ENCODE data around the gene SAAL1. TPM values are rescaled to one million over a fixed set of nuclear protein-coding genes. Genes with fewer than 3 reads are reported as not detected.

SAAL1 gene
- polyA plus RNA-seq, 1 donor (not counting 4 experiments of a cell fraction or from before 2014, with no cell fraction given): 28.3 TPM

DNA sequence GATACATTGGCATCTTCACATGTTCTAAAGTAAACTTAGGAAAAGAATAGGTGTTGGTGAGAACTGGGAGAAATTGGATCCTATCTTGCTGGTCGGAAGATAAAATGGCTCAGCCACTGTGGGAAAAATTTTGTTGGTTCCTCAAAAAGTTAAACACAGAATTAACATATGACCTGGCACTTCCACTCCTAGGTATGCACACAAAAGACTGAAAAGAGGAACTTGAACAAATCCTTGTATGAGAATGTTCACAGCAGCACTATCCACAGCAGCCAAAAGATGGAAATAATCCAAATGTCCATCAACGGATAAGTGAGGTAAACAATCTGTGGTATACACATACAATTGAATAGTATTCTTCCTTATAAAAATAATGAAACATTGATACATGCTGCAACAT is 55.0 kb downstream of the SAAL1 start:
- H3K9me3 ChIP-seq (ENCODE audit: control insufficient read depth, low read depth, low read length): no peaks in the 10 kb centered on the region
- H3K27ac ChIP-seq (ENCODE audit: control insufficient read depth, insufficient read depth, low read length): no peak overlapping the region
- H3K4me2 ChIP-seq (ENCODE audit: control insufficient read depth, extremely low read depth, insufficient read depth, low read depth, low read length): no peak overlapping the region
- H3K9ac ChIP-seq (ENCODE audit: control insufficient read depth, extremely low read depth, insufficient read depth, low read length): no peak overlapping the region
- H3K4me3 ChIP-seq (ENCODE audit: control insufficient read depth in 2 of 3, extremely low read depth in 1 of 3, insufficient read depth in 2 of 3, low read depth in 1 of 3, low read length in 3 of 3): no peak overlapping the region
- H3K9me1 ChIP-seq (ENCODE audit: control insufficient read depth, extremely low read depth, insufficient read depth, low read length): no peaks in the 10 kb centered on the region
- dilution Hi-C loops (cut with MboI; ENCODE audit: extremely low pct_ligation_motif_present, low sequenced_read_pairs): no loop called here
- H3K36me3 ChIP-seq (ENCODE audit: control insufficient read depth in 2 of 2, extremely low read depth in 1 of 2, insufficient read depth in 2 of 2, low read length in 2 of 2): no peaks in the 10 kb centered on the region
- peaks cover 16% of the 10 kb centered on the region for H3K27me3 ChIP-seq (ENCODE audit: control insufficient read depth, extremely low read depth, insufficient read depth, low read length)
- TF ChIP-seq, protein P1, sequence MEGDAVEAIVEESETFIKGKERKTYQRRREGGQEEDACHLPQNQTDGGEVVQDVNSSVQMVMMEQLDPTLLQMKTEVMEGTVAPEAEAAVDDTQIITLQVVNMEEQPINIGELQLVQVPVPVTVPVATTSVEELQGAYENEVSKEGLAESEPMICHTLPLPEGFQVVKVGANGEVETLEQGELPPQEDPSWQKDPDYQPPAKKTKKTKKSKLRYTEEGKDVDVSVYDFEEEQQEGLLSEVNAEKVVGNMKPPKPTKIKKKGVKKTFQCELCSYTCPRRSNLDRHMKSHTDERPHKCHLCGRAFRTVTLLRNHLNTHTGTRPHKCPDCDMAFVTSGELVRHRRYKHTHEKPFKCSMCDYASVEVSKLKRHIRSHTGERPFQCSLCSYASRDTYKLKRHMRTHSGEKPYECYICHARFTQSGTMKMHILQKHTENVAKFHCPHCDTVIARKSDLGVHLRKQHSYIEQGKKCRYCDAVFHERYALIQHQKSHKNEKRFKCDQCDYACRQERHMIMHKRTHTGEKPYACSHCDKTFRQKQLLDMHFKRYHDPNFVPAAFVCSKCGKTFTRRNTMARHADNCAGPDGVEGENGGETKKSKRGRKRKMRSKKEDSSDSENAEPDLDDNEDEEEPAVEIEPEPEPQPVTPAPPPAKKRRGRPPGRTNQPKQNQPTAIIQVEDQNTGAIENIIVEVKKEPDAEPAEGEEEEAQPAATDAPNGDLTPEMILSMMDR (optimal IDR thresholded peaks at IDR 0.05 in 1 of 3, IDR thresholded peaks at IDR 0.05 in 1 of 3, conservative IDR thresholded peaks at IDR 0.05 in 1 of 3; ENCODE audit: extremely low read depth in 1 of 3, insufficient read depth in 2 of 3, low read length in 3 of 3): no peak
- TF ChIP-seq EZH2 (IDR thresholded peaks at IDR 0.05; ENCODE audit: low read length): no peak
- no peaks in the 10 kb centered on the region for H4K20me1 ChIP-seq (ENCODE audit: control insufficient read depth, extremely low read depth, insufficient read depth, low read length)
- H3K79me2 ChIP-seq (ENCODE audit: control insufficient read depth, insufficient read depth, low read length): no peaks in the 10 kb centered on the region
- DNase-seq (ENCODE audit: low read depth, low spot score) (no peak), FAIRE-seq (no peak)
- no peaks in the 10 kb centered on the region for H3K4me1 ChIP-seq (ENCODE audit: control insufficient read depth, extremely low read depth, insufficient read depth, low read length)
- no peak overlapping the region for H2AFZ ChIP-seq (ENCODE audit: control insufficient read depth, low read length)

DNA sequence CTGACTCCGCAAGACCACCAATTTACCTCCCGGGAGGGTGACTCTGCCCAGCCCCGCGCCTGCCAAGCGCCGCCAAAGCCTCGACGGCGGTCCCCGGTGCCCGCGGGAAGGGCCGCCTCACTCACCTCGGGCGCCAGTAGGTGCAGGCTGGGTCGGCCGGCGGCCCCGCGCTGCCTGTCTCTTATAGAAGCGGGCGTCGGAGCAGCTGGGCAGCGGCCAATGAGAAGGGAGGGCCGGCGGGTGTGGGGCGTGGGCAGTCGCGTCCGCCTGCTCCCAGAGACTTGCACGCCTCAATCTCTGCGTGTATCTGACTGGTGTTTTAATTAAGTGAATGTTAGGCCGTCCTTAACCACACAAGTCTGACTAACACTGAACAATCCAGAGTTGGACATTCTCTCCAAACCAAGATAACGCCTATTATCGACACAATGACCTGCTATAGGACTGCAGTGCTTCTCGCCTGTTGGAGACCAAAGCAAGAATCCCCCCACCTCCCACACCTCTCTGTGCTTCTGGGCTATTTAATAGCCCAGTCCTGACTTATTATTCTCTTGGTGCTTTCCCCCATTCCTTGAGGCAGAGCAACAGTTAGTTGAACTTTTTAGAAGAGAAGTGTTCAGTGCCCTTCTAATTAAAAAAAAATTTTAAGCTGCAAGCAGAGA is 59.6 kb downstream of the SAAL1 start, which contains the start of gene TPH1:
TPH1 (minus strand) TSS at position 154 of the 662 bp plus-strand sequence. CDS start 5,507 bp downstream, outside the sequence.
- DNase-seq (ENCODE audit: low read depth, low spot score) (no peak), FAIRE-seq (peak; percentile 5)
- Histone ChIP-seq H4K20me1 (ENCODE audit: control insufficient read depth, extremely low read depth, insufficient read depth, low read length) (no peaks in the 10 kb centered on the region), H3K9ac (ENCODE audit: control insufficient read depth, extremely low read depth, insufficient read depth, low read length) (no peak within 1 kb of the TSS), H3K9me1 (ENCODE audit: control insufficient read depth, extremely low read depth, insufficient read depth, low read length) (no peaks in the 10 kb centered on the region), H3K4me2 (ENCODE audit: control insufficient read depth, extremely low read depth, insufficient read depth, low read depth, low read length) (peak within 1 kb of the TSS; percentile 61), H3K79me2 (ENCODE audit: control insufficient read depth, insufficient read depth, low read length) (no peaks in the 10 kb centered on the region), H3K27me3 (ENCODE audit: control insufficient read depth, extremely low read depth, insufficient read depth, low read length) (peaks cover 26% of the 10 kb centered on the region), H3K9me3 (ENCODE audit: control insufficient read depth, low read depth, low read length) (no peaks in the 10 kb centered on the region), H2AFZ (ENCODE audit: control insufficient read depth, low read length) (peak within 1 kb of the TSS; percentile 24), H3K36me3 (ENCODE audit: control insufficient read depth in 2 of 2, extremely low read depth in 1 of 2, insufficient read depth in 2 of 2, low read length in 2 of 2) (no peaks in the 10 kb centered on the region), H3K4me1 (ENCODE audit: control insufficient read depth, extremely low read depth, insufficient read depth, low read length) (no peaks in the 10 kb centered on the region), H3K4me3 (ENCODE audit: control insufficient read depth in 2 of 3, extremely low read depth in 1 of 3, insufficient read depth in 2 of 3, low read depth in 1 of 3, low read length in 3 of 3) (no peak within 1 kb of the TSS), H3K27ac (ENCODE audit: control insufficient read depth, insufficient read depth, low read length) (no peak within 1 kb of the TSS)
- dilution Hi-C loops (cut with MboI; ENCODE audit: extremely low pct_ligation_motif_present, low sequenced_read_pairs): no loop called here
- TF ChIP-seq EZH2 (IDR thresholded peaks at IDR 0.05; ENCODE audit: low read length): peak; percentile 86
- TF ChIP-seq, protein P1 (optimal IDR thresholded peaks at IDR 0.05 in 1 of 3, IDR thresholded peaks at IDR 0.05 in 1 of 3, conservative IDR thresholded peaks at IDR 0.05 in 1 of 3; ENCODE audit: extremely low read depth in 1 of 3, insufficient read depth in 2 of 3, low read length in 3 of 3): no peak

Data from keratinocyte (primary cell).